Measurements from ENCODE around the gene RTL5.

The RTL5 gene

GRCh38 chrX:72110051-72110875 lies 21.5 kb downstream of the RTL5 start:
- peak; percentile 92 for DNase-seq (ENCODE audit: low read depth)
- TF ChIP-seq MAX (IDR thresholded peaks at IDR 0.05; ENCODE audit: low read depth, low read length), result 0 out of 2 replicates have a peak, but pooled peaks have one; percentile 12
- TF ChIP-seq CTCF (IDR thresholded peaks at IDR 0.05; ENCODE audit: low read depth, low read length), result no peak
- no peak overlapping the region for H3K4me3 ChIP-seq (ENCODE audit: low read depth, low read length)

- DNase-seq (ENCODE audit: low read depth), result no peak
- H3K4me3 ChIP-seq (ENCODE audit: low read depth, low read length), result no peak overlapping the region
- no peak for TF ChIP-seq CTCF (IDR thresholded peaks at IDR 0.05; ENCODE audit: low read depth, low read length)
- no peak for TF ChIP-seq POLR2A (IDR thresholded peaks at IDR 0.05; ENCODE audit: extremely low read depth, insufficient read length)
- TF ChIP-seq MYC (IDR thresholded peaks at IDR 0.05; ENCODE audit: low read depth, low read length), result no peak
- TF ChIP-seq MAX (IDR thresholded peaks at IDR 0.05; ENCODE audit: low read depth, low read length), result no peak
Measured at GRCh38 chrX:72108666-72109065, 23.0 kb downstream of the RTL5 start.

DNA sequence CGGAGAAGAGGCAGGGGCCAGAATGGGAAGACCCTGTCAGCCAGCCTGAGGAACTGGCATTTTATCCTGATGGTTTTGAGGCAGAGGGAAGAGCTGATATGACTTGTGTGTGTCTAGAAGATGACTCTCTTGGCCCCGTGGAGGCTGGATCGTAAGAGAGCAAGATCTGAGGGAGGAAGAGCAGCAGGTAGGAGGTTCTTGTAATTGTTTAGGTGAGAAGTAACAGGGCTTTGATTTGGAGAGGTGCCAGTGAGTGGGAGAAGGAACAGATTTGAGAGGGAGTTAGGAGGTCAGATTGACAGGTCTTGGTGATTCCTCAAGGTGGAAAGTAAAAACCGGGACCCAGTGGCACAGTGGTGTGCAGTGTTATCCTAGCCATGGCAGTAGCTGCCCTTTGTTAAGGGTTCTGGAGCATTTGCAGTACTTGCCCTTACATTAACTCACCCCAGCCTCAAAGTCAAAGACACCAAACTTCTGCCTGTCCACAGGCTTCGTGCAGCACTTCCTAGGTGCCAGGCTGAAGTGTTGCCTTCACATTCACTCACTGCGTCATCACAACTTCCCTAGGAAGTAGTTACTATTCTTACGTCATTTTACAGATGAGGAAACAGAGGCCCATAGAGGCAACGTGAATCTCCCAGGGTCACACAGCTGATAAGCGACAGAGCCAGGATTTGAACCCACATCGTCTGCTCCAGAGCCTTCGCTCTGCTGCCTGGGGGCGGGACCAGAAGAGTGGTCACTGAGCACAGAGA lies 23.7 kb downstream of the RTL5 start:
- H3K4me3 ChIP-seq (ENCODE audit: low read depth, low read length), result no peak overlapping the region
- TF ChIP-seq MYC (IDR thresholded peaks at IDR 0.05; ENCODE audit: low read depth, low read length) (no peak), CTCF (IDR thresholded peaks at IDR 0.05; ENCODE audit: low read depth, low read length) (no peak), MAX (IDR thresholded peaks at IDR 0.05; ENCODE audit: low read depth, low read length) (no peak), POLR2A (IDR thresholded peaks at IDR 0.05; ENCODE audit: extremely low read depth, insufficient read length) (no peak)
- DNase-seq (ENCODE audit: low read depth), result peak; percentile 58

DNA sequence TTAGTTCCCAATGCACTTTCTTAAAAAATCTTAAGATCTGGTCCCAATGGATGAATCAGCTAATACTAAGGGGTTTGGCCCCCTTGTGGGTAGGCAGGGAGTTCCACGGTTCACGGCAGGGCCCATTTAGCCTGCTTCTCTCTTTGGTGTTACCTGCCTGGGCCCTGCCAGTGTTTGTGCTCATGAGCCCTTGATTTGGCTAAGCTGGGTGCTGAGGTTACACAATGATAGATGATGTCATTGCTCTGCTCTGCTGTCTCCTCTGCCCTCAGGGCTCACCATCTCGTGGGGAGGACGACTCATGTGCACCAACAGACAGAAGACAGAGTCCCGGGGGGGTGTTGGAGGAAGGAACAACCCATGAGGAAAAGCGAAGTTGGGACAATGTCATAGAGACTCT lies 24.4 kb downstream of the RTL5 start:
- peak; percentile 88 for DNase-seq (ENCODE audit: low read depth)
- TF ChIP-seq POLR2A (IDR thresholded peaks at IDR 0.05; ENCODE audit: extremely low read depth, insufficient read length), result no peak
- peak; percentile 4 for TF ChIP-seq CTCF (IDR thresholded peaks at IDR 0.05; ENCODE audit: low read depth, low read length)
- no peak overlapping the region for H3K4me3 ChIP-seq (ENCODE audit: low read depth, low read length)

DNA sequence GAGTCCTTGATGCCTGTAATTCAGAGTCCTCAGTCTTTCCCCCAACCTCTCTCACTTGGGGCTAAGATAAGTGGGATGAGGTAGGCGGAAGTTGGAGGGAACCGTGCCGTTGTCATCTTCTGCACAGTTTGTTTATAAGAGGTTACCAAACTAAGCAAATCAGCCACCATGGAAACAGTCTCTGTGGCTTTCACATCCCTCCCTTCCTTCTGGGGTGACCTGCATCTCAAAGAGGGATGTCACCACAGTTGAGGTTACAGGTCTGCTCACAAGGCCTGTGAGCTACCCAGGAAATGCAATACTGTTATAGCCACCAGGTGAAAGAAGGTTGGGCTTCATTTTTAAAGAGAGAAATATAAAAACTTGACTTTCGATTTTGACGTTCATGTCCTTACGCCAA lies 26.3 kb downstream of the RTL5 start:
- H3K4me3 ChIP-seq (ENCODE audit: low read depth, low read length), result no peak overlapping the region
- TF ChIP-seq MYC (IDR thresholded peaks at IDR 0.05; ENCODE audit: low read depth, low read length) (no peak), POLR2A (IDR thresholded peaks at IDR 0.05; ENCODE audit: extremely low read depth, insufficient read length) (no peak), MAX (IDR thresholded peaks at IDR 0.05; ENCODE audit: low read depth, low read length) (no peak), CTCF (IDR thresholded peaks at IDR 0.05; ENCODE audit: low read depth, low read length) (no peak)
- DNase-seq (ENCODE audit: low read depth), result no peak

Measured in NB4 (cell line).